Measurements from ENCODE around the gene TTC33. TPM values are rescaled to one million over a fixed set of nuclear protein-coding genes. Genes with fewer than 3 reads are reported as not detected.

Gene TTC33
- polyA plus RNA-seq, 1 donor: 17.8 TPM

- Histone ChIP-seq H3K27me3 (ENCODE audit: control insufficient read depth, insufficient read depth, low read length) (no peaks in the 10 kb centered on the region), H3K27ac (ENCODE audit: low read length) (no peak overlapping the region), H3K36me3 (ENCODE audit: control insufficient read depth, insufficient read depth, low read length) (no peaks in the 10 kb centered on the region), H3K4me1 (ENCODE audit: control insufficient read depth, insufficient read depth, low read length) (no peaks in the 10 kb centered on the region), H3K9me3 (ENCODE audit: control insufficient read depth, low read depth, low read length) (no peaks in the 10 kb centered on the region), H3K4me3 (ENCODE audit: low read length) (no peak overlapping the region)
- DNase-seq: peak in 1 of 2 donors; percentile 26
These were observed 215.5 kb downstream of the TTC33 start for GRCh38 chr5:40540301-40540700.

- Histone ChIP-seq H3K27ac (ENCODE audit: low read length) (no peak overlapping the region), H3K4me1 (ENCODE audit: control insufficient read depth, insufficient read depth, low read length) (no peaks in the 10 kb centered on the region), H3K36me3 (ENCODE audit: control insufficient read depth, insufficient read depth, low read length) (no peaks in the 10 kb centered on the region), H3K9me3 (ENCODE audit: control insufficient read depth, low read depth, low read length) (no peaks in the 10 kb centered on the region), H3K27me3 (ENCODE audit: control insufficient read depth, insufficient read depth, low read length) (no peaks in the 10 kb centered on the region), H3K4me3 (ENCODE audit: low read length) (no peak overlapping the region)
- 80% methylated on average over 1 of the region's 1 CpG for WGBS (ENCODE audit: insufficient coverage, low lambda C conversion rate)
- no peak for DNase-seq
These were observed 231.1 kb downstream of the TTC33 start for GRCh38 chr5:40524677-40525076.

GRCh38 chr5:40521925-40522324 is 233.8 kb downstream of the TTC33 start:
- no peak for DNase-seq
- Histone ChIP-seq H3K9me3 (ENCODE audit: control insufficient read depth, low read depth, low read length) (no peaks in the 10 kb centered on the region), H3K4me3 (ENCODE audit: low read length) (no peak overlapping the region), H3K4me1 (ENCODE audit: control insufficient read depth, insufficient read depth, low read length) (no peaks in the 10 kb centered on the region), H3K27ac (ENCODE audit: low read length) (no peak overlapping the region), H3K27me3 (ENCODE audit: control insufficient read depth, insufficient read depth, low read length) (no peaks in the 10 kb centered on the region), H3K36me3 (ENCODE audit: control insufficient read depth, insufficient read depth, low read length) (no peaks in the 10 kb centered on the region)

- Histone ChIP-seq H3K4me3 (ENCODE audit: low read length) (no peak overlapping the region), H3K27me3 (ENCODE audit: control insufficient read depth, insufficient read depth, low read length) (no peaks in the 10 kb centered on the region), H3K9me3 (ENCODE audit: control insufficient read depth, low read depth, low read length) (no peaks in the 10 kb centered on the region), H3K27ac (ENCODE audit: low read length) (no peak overlapping the region), H3K4me1 (ENCODE audit: control insufficient read depth, insufficient read depth, low read length) (no peaks in the 10 kb centered on the region), H3K36me3 (ENCODE audit: control insufficient read depth, insufficient read depth, low read length) (no peaks in the 10 kb centered on the region)
- 100% methylated on average over 1 of the region's 3 CpGs for WGBS (ENCODE audit: insufficient coverage, low lambda C conversion rate)
- DNase-seq: no peak
These were observed 234.5 kb downstream of the TTC33 start for GRCh38 chr5:40521108-40521785.

GRCh38 chr5:40518485-40518917 is 237.3 kb downstream of the TTC33 start:
- no peaks in the 10 kb centered on the region for H3K9me3 ChIP-seq (ENCODE audit: control insufficient read depth, low read depth, low read length)
- no peaks in the 10 kb centered on the region for H3K36me3 ChIP-seq (ENCODE audit: control insufficient read depth, insufficient read depth, low read length)
- no peak for DNase-seq
- no peak overlapping the region for H3K4me3 ChIP-seq (ENCODE audit: low read length)
- no peaks in the 10 kb centered on the region for H3K27me3 ChIP-seq (ENCODE audit: control insufficient read depth, insufficient read depth, low read length)
- H3K27ac ChIP-seq (ENCODE audit: low read length): no peak overlapping the region
- H3K4me1 ChIP-seq (ENCODE audit: control insufficient read depth, insufficient read depth, low read length): no peaks in the 10 kb centered on the region
- WGBS (ENCODE audit: insufficient coverage, low lambda C conversion rate): 100% methylated on average over 1 of the region's 4 CpGs

GRCh38 chr5:40515476-40515875 is 240.3 kb downstream of the TTC33 start:
- H3K27me3 ChIP-seq (ENCODE audit: control insufficient read depth, insufficient read depth, low read length): no peaks in the 10 kb centered on the region
- H3K27ac ChIP-seq (ENCODE audit: low read length): no peak overlapping the region
- 100% methylated on average over 2 of the region's 4 CpGs for WGBS (ENCODE audit: insufficient coverage, low lambda C conversion rate)

GRCh38 chr5:40514976-40515375 is 240.8 kb downstream of the TTC33 start:
- DNase-seq: no peak
- 81% methylated on average over 3 of the region's 5 CpGs for WGBS (ENCODE audit: insufficient coverage, low lambda C conversion rate)
- Histone ChIP-seq H3K27me3 (ENCODE audit: control insufficient read depth, insufficient read depth, low read length) (no peaks in the 10 kb centered on the region), H3K4me3 (ENCODE audit: low read length) (no peak overlapping the region), H3K4me1 (ENCODE audit: control insufficient read depth, insufficient read depth, low read length) (no peaks in the 10 kb centered on the region), H3K27ac (ENCODE audit: low read length) (no peak overlapping the region), H3K9me3 (ENCODE audit: control insufficient read depth, low read depth, low read length) (no peaks in the 10 kb centered on the region), H3K36me3 (ENCODE audit: control insufficient read depth, insufficient read depth, low read length) (no peaks in the 10 kb centered on the region)

More at GRCh38 chr5:40515476-40515875, 240.3 kb downstream of the TTC33 start:
- Histone ChIP-seq H3K4me1 (ENCODE audit: control insufficient read depth, insufficient read depth, low read length) (no peaks in the 10 kb centered on the region), H3K4me3 (ENCODE audit: low read length) (no peak overlapping the region), H3K9me3 (ENCODE audit: control insufficient read depth, low read depth, low read length) (no peaks in the 10 kb centered on the region), H3K36me3 (ENCODE audit: control insufficient read depth, insufficient read depth, low read length) (no peaks in the 10 kb centered on the region)
- no peak for DNase-seq

GRCh38 chr5:40511801-40512200 is 244.0 kb downstream of the TTC33 start:
- DNase-seq: no peak
- Histone ChIP-seq H3K27ac (ENCODE audit: low read length) (no peak overlapping the region), H3K27me3 (ENCODE audit: control insufficient read depth, insufficient read depth, low read length) (no peaks in the 10 kb centered on the region), H3K4me3 (ENCODE audit: low read length) (no peak overlapping the region), H3K4me1 (ENCODE audit: control insufficient read depth, insufficient read depth, low read length) (no peaks in the 10 kb centered on the region), H3K9me3 (ENCODE audit: control insufficient read depth, low read depth, low read length) (no peaks in the 10 kb centered on the region), H3K36me3 (ENCODE audit: control insufficient read depth, insufficient read depth, low read length) (no peaks in the 10 kb centered on the region)
- WGBS (ENCODE audit: insufficient coverage, low lambda C conversion rate): 100% methylated on average over 1 of the region's 1 CpG

GRCh38 chr5:40507095-40507494 is 248.7 kb downstream of the TTC33 start:
- Histone ChIP-seq H3K9me3 (ENCODE audit: control insufficient read depth, low read depth, low read length) (no peaks in the 10 kb centered on the region), H3K4me3 (ENCODE audit: low read length) (no peak overlapping the region), H3K36me3 (ENCODE audit: control insufficient read depth, insufficient read depth, low read length) (no peaks in the 10 kb centered on the region), H3K27ac (ENCODE audit: low read length) (no peak overlapping the region), H3K4me1 (ENCODE audit: control insufficient read depth, insufficient read depth, low read length) (peaks cover 3% of the 10 kb centered on the region), H3K27me3 (ENCODE audit: control insufficient read depth, insufficient read depth, low read length) (no peaks in the 10 kb centered on the region)
- no peak for DNase-seq
- WGBS (ENCODE audit: insufficient coverage, low lambda C conversion rate): 0% methylated on average over 1 of the region's 2 CpGs

GRCh38 chr5:40505031-40505430 is 250.7 kb downstream of the TTC33 start:
- no peak for DNase-seq
- H3K36me3 ChIP-seq (ENCODE audit: control insufficient read depth, insufficient read depth, low read length): no peaks in the 10 kb centered on the region

GRCh38 chr5:40503439-40503838 is 252.3 kb downstream of the TTC33 start:
- H3K36me3 ChIP-seq (ENCODE audit: control insufficient read depth, insufficient read depth, low read length): no peaks in the 10 kb centered on the region
- peaks cover 28% of the 10 kb centered on the region for H3K4me1 ChIP-seq (ENCODE audit: control insufficient read depth, insufficient read depth, low read length)
- H3K9me3 ChIP-seq (ENCODE audit: control insufficient read depth, low read depth, low read length): no peaks in the 10 kb centered on the region
- H3K27me3 ChIP-seq (ENCODE audit: control insufficient read depth, insufficient read depth, low read length): no peaks in the 10 kb centered on the region
- peak in 1 of 2 donors; percentile 52 for DNase-seq
- 33% methylated on average over 1 of the region's 2 CpGs for WGBS (ENCODE audit: insufficient coverage, low lambda C conversion rate)
- H3K27ac ChIP-seq (ENCODE audit: low read length): no peak overlapping the region
- H3K4me3 ChIP-seq (ENCODE audit: low read length): no peak overlapping the region

More at GRCh38 chr5:40505031-40505430, 250.7 kb downstream of the TTC33 start:
- WGBS (ENCODE audit: insufficient coverage, low lambda C conversion rate): 100% methylated on average over 1 of the region's 4 CpGs
- Histone ChIP-seq H3K9me3 (ENCODE audit: control insufficient read depth, low read depth, low read length) (no peaks in the 10 kb centered on the region), H3K27ac (ENCODE audit: low read length) (no peak overlapping the region), H3K27me3 (ENCODE audit: control insufficient read depth, insufficient read depth, low read length) (no peaks in the 10 kb centered on the region), H3K4me1 (ENCODE audit: control insufficient read depth, insufficient read depth, low read length) (peaks cover 16% of the 10 kb centered on the region), H3K4me3 (ENCODE audit: low read length) (no peak overlapping the region)
